IPS-15b (cell line): ENCODE data around the gene EHF.
A peak's percentile ranks its signal among the peaks of the same experiment; 100 is the strongest.
"Not testable (repeated sequence)": the region's sequence is repeated elsewhere in the genome, so short reads cannot be mapped to it uniquely, and the experiment has no call there.

Experiments
- H3K27me3 ChIP-seq: one replicate; pipeline ENCODE4 v1.6.1; 2013; ENCODE audit warnings: low read length; ENCODE audit not compliant: control insufficient read depth, insufficient read depth
- H3K36me3 ChIP-seq: one replicate; pipeline ENCODE4 v1.6.1; 2013; ENCODE audit warnings: low read length; ENCODE audit not compliant: control insufficient read depth, insufficient read depth
- H3K4me1 ChIP-seq: one replicate; pipeline ENCODE4 v1.6.1; 2013; ENCODE audit warnings: mild to moderate bottlenecking, low read length; ENCODE audit not compliant: control insufficient read depth, insufficient read depth
- H3K4me3 ChIP-seq: one replicate; pipeline ENCODE4 v1.5.1; 2013; ENCODE audit warnings: low read depth, low read length
- H3K9ac ChIP-seq: one replicate; pipeline ENCODE4 v1.6.1; 2013; ENCODE audit warnings: low read depth, mild to moderate bottlenecking, low read length
- H3K9me3 ChIP-seq: one replicate; pipeline ENCODE4 v1.6.1; 2013; ENCODE audit warnings: mild to moderate bottlenecking, low read length; ENCODE audit not compliant: control insufficient read depth, insufficient read depth

The EHF gene

DNA sequence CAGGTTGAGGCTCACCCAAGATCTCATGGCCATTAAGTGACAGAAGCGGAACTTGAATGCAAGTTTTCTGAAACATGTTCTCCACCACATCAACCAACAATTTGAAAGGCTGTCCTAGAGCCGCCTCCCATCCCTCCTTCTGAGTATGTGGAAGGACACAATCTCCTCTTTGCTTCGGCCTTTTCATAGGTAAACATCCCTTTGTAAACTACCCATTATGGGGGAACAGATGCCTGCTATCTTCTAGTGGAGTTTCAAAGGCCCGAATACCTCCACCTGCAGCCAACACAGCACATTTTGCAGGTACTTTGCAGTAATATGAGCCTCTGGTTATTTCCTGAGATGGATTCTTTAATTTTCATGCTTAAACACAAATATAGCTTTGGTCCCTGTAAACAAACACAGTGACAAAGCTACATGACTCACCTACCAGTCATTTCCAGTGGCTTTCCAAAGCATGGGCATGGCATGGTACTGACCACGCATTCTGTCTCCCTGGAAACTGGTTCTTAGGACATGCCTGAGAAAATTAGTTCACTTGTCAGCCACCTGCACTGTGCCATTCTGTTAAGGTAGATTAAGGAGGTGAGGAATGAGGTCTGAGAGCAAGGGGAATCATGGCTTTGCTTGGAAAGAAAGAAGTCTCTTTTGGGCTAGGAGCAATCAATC, 60.2 kb downstream of the EHF start:
- Histone ChIP-seq H3K9me3 (no peaks in the 10 kb centered on the region), H3K4me1 (peaks cover 3% of the 10 kb centered on the region), H3K27me3 (no peaks in the 10 kb centered on the region), H3K36me3 (no peaks in the 10 kb centered on the region), H3K4me3 (no peak overlapping the region), H3K9ac (no peak overlapping the region)

DNA sequence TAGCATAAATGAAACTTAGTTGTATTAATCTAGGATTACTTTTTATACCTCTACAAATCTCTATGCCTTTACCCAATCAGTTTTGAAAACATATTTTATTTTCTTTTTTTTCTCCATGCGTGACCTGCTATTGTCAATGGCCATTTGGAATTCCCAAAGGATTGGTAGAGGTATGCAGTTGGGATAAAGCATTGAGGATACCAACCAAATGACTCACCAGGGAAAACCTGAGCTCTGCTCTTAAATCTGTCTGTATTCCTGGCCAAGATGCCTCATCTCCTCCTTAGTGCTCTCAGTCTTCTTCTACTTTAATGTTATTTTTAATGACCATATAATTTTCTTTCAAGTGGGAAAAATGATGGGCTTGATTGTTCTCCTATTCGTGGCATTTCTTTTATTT, 61.9 kb downstream of the EHF start:
- no peak overlapping the region for H3K9ac ChIP-seq
- no peaks in the 10 kb centered on the region for H3K36me3 ChIP-seq
- H3K4me3 ChIP-seq, result no peak overlapping the region
- H3K9me3 ChIP-seq, result no peaks in the 10 kb centered on the region
- H3K4me1 ChIP-seq, result peaks cover 3% of the 10 kb centered on the region
- no peaks in the 10 kb centered on the region for H3K27me3 ChIP-seq

DNA sequence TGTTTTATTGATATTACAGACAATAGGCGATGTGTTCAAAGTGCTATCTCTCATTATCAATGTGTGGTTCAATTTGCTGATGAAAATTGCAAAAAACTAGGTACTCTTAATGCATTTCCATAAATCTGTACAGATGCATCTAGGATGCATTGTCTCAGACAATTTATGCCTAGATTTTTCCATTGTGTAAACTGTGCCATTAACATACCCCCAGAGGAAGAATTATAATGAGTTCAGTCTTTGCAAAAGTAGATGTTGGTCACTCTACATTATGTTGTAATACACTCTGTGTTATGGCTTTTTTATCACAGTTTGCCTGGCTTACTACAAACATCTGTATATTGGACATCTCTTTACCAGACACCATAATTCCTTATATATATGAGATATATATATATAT, 62.5 kb downstream of the EHF start:
- no peak overlapping the region for H3K4me3 ChIP-seq
- H3K27me3 ChIP-seq, result no peaks in the 10 kb centered on the region
- no peaks in the 10 kb centered on the region for H3K9me3 ChIP-seq
- H3K4me1 ChIP-seq, result peaks cover 3% of the 10 kb centered on the region
- no peak overlapping the region for H3K9ac ChIP-seq
- H3K36me3 ChIP-seq, result no peaks in the 10 kb centered on the region

DNA sequence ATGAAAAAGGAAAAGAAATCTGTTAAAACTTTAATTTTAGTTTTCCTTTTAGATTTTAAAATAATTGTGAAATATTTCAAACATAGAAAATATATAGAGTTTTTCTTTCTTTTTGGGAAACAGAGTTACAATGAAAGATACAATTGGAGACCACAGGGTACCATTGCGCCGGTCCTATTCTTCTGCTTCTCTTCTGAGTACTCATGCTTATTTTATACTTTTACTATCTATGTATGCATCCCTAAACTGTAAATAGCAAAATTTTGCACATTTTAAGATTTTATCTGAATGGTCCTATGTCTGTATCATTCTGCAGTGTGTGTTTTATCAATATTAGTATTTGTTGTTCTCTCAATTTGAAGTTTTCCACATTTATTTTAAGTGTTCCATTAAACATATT, 65.0 kb downstream of the EHF start:
- no peaks in the 10 kb centered on the region for H3K27me3 ChIP-seq
- H3K36me3 ChIP-seq, result no peaks in the 10 kb centered on the region
- no peaks in the 10 kb centered on the region for H3K9me3 ChIP-seq
- H3K9ac ChIP-seq, result no peak overlapping the region
- H3K4me1 ChIP-seq, result peaks cover 3% of the 10 kb centered on the region
- H3K4me3 ChIP-seq, result no peak overlapping the region

DNA sequence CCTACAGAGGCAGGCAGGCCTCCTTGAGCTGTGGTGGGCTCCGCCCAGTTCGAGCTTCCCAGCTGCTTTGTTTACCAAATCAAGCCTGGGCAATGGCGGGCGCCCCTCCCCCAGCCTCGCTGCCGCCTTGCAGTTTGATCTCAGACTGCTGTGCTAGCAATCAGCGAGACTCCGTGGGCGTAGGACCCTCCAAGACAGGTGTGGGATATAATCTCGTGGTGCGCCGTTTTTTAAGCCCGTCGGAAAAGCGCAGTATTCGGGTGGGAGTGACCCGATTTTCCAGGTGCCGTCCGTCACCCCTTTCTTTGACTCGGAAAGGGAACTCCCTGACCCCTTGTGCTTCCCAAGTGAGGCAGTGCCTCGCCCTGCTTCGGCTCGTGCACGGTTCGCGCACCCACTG, 71.4 kb downstream of the EHF start:
- not testable (repeated sequence) for H3K4me1 ChIP-seq, H3K9me3 ChIP-seq, H3K36me3 ChIP-seq, H3K27me3 ChIP-seq
- Histone ChIP-seq H3K4me3 (peak overlapping the region; percentile 44), H3K9ac (peak overlapping the region; percentile 38)

DNA sequence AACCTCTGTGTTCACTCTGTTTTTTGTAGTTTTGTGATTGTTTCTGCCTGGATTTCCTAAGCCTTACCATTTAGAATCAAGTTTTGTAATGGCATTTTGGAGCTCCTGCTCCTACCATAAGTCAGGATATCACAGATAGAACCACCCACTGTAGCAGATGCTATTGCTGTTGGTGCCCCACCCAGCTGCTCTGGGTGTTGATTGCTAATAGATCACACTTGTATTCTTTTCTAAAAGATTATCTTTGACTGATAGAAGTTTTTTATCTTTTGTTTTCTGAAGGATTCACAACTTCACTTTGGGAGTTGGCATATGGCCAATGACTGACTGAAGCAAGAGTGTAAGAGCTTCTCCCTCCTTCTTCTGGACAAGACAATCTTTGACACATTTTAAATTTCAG, 76.0 kb downstream of the EHF start:
- Histone ChIP-seq H3K4me1 (no peaks in the 10 kb centered on the region), H3K27me3 (no peaks in the 10 kb centered on the region), H3K36me3 (peaks cover 6% of the 10 kb centered on the region), H3K9ac (no peak overlapping the region), H3K4me3 (no peak overlapping the region), H3K9me3 (no peaks in the 10 kb centered on the region)

DNA sequence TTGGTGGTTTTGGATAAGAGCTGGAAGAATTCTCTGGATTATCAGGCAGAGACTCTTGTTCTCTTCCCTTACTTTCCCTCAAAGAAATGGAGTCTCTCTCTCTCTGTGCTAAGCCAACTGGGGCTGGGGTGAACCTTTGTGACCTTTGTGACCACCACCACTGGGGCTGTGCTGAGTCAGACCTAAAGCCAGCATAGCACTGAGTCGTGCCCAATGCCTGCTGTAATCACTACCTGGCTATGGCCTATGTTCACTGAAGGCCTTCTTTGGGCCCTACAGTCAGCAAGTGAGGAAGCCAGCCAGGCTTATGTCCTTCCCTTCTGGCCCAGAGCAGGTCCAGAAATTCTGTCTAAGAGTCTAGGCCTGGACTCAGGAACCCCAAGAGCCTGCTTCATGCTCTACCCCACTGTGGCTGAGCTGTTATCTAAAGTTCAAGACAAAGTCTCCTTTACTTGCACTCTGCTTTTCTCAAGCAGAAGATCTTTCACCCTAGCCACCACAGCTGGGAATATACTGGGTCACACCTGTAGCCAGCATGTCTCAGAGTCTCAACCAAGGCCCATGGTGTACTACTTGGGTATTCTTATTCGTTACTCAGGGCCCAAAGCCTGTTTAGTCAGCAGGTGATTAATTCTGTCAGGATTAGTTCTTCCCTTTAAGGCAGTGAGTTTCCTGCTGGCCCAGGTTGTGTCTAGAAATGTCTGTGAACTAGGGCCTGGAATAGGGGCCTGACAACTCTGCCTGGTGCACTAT, 86.0 kb downstream of the EHF start:
- Histone ChIP-seq H3K36me3 (peaks cover 6% of the 10 kb centered on the region), H3K4me3 (no peak overlapping the region), H3K9ac (no peak overlapping the region), H3K9me3 (peaks cover 3% of the 10 kb centered on the region), H3K4me1 (no peaks in the 10 kb centered on the region), H3K27me3 (no peaks in the 10 kb centered on the region)

DNA sequence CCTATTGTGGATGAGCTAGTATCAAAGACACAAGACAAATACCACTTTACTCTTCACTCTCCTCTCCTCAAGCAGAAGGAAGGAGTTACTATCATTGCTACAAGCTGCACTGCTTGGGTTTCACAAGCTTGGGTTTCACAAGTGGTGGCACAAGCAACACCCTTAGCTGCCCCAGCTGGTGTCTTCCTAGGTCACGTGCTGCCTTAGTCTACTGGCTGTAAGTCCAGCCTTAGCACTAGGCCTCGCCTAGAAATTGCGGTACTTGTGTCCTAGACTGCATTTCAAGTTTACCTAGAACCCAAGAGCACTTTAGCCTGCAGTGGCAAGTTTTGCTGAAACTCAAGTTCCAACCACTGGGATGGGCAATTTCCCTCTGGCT, 86.6 kb downstream of the EHF start:
- no peaks in the 10 kb centered on the region for H3K27me3 ChIP-seq
- no peak overlapping the region for H3K9ac ChIP-seq
- peaks cover 8% of the 10 kb centered on the region for H3K9me3 ChIP-seq
- no peaks in the 10 kb centered on the region for H3K4me1 ChIP-seq
- H3K36me3 ChIP-seq, result peaks cover 3% of the 10 kb centered on the region
- no peak overlapping the region for H3K4me3 ChIP-seq
